Body of pancreas (tissue), 4 donors: ENCODE data around the gene UBE2I. TPM values are rescaled to one million over a fixed set of nuclear protein-coding genes. Genes with fewer than 3 reads are reported as not detected.

ENCODE experiments used
- ATAC-seq: fragments of 150-250 bp; one replicate; pipeline ENCODE4 v1.9.1; 2016
- DNase-seq, 4 donors: peaks; one replicate each; pipeline ENCODE4 v3.0.0-alpha.2; 2019
- H3K27ac ChIP-seq, 4 donors: fragments of 200-600 bp; sonication (generic); 1 replicate in 3 of 4; 2 replicates in 1 of 4; pipeline versions ENCODE4 v1.5.1 to v1.6.1; 2016 to 2019; ENCODE audit warnings: mild to moderate bottlenecking in 1 of 4, mixed read lengths in 1 of 4, moderate library complexity in 1 of 4
- H3K27me3 ChIP-seq, 2 donors: fragments of 200-600 bp; sonication (generic); one replicate each; pipeline ENCODE4 v1.6.0; 2016; ENCODE audit warnings: mild to moderate bottlenecking in 1 of 2
- H3K36me3 ChIP-seq, 2 donors: fragments of 200-600 bp; sonication (generic); replicated peaks in 1 of 2; 2 replicates each; pipeline ENCODE4 v1.5.1; 2016; ENCODE audit warnings: low read depth in 2 of 2; ENCODE audit not compliant: insufficient read depth in 1 of 2
- H3K4me1 ChIP-seq: fragments of 200-600 bp; sonication (generic); one replicate; pipeline ENCODE4 v1.6.0; 2016
- H3K4me3 ChIP-seq, 2 donors: fragments of 200-600 bp; sonication (generic); 1 replicate in 1 of 2; 2 replicates in 1 of 2; pipeline ENCODE4 v1.5.1; 2016 to 2019
- H3K9me3 ChIP-seq, 3 donors: fragments of 200-600 bp; sonication (generic); 1 replicate in 2 of 3; 2 replicates in 1 of 3; pipeline ENCODE4 v1.5.1; 2016
- CTCF ChIP-seq, 7 experiments: fragments of 450-650 bp in 4 of 7; fragments of 200-600 bp in 3 of 7; sonication (generic) in 3 of 7; IDR thresholded peaks; one replicate each; pipeline ENCODE4 v1.5.1; 2016 to 2019; ENCODE audit warnings: antibody characterized with exemption in 7 of 7
- POLR2A ChIP-seq, 3 donors: fragments of 450-650 bp; IDR thresholded peaks; one replicate each; pipeline ENCODE4 v1.6.1; 2016; ENCODE audit warnings: antibody characterized with exemption in 3 of 3, mild to moderate bottlenecking in 2 of 3
- WGBS, 2 donors: methylation state at CpG; one replicate each; pipeline ENCODE4 v1.1.5; 2017; 5-methylcytosine and 5-hydroxymethylcytosine counted together
- intact Hi-C: fragments of 100-400 bp; cut with DNase I; formaldehyde crosslinking; loops from one replicate; pipeline ENCODE4 v1.15.1; 2023
- total RNA-seq, 2 donors: library from RNA; depleted of rRNA; stranded (reverse); fragments of >200 nt; gene quantifications; one replicate each; pipeline ENCODE4 v1.1.0, GENCODE V29; 2016

The UBE2I gene
- total RNA-seq, 2 donors from 2014 or later: 25.9 to 81.7 TPM

DNA sequence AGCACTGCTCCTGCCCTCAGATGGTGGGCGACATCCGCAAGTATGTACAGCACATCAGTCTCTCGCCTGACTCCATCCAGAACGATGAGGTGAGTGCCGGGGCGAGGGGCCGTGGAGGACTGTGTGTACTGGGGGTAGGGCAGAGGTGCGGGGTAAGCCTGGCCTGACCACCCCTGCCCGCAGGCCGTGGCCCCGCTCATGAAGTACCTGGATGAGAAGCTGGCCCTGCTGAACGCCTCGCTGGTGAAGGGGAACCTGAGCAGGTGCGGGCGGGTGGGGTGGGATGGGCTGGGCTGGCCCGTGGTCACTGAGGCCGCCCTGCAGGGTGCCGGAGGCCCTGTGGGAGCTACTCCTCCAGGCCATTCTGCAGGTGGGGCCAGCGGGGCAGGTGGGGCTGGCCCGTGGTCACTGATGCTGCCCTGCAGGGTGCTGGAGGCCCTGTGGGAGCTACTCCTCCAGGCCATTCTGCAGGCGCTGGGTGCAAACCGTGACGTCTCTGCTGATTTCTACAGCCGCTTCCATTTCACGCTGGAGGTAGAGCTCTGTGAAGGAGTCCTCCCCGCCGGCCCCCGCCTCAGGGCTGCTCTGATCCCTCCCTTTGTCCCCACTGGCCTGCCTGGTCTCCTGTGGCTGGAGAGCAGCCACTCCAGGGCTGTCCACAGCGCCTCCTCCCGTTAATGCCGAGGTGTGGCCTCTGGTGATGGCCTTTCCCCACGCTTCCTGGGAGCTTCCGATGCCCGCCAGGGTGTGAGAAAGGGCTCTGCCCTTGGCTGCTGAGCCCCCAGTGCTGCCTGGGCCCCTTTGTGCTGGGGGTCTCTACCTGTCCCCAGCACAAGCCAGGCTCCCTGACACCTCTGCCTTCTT is 37.2 kb downstream of the UBE2I start:
- Histone ChIP-seq H3K27ac (no peak overlapping the region), H3K9me3 (no peaks in the 10 kb centered on the region), H3K4me1 (peaks cover 31% of the 10 kb centered on the region), H3K36me3 (peaks cover 3 to 5% of the 10 kb centered on the region in 2 donors), H3K4me3 (no peak overlapping the region), H3K27me3 (no peaks in the 10 kb centered on the region)
- DNase-seq (no peak), ATAC-seq (no peak)
- TF ChIP-seq CTCF (IDR thresholded peaks at IDR 0.05) (no peak), POLR2A (IDR thresholded peaks at IDR 0.05) (no peak)
- intact Hi-C loops: no loop called here
- 72% methylated on average over 33 of the region's 34 CpGs; no CpG with 5 or more reads in 1 of the 2 donors for WGBS, 2 donors

DNA sequence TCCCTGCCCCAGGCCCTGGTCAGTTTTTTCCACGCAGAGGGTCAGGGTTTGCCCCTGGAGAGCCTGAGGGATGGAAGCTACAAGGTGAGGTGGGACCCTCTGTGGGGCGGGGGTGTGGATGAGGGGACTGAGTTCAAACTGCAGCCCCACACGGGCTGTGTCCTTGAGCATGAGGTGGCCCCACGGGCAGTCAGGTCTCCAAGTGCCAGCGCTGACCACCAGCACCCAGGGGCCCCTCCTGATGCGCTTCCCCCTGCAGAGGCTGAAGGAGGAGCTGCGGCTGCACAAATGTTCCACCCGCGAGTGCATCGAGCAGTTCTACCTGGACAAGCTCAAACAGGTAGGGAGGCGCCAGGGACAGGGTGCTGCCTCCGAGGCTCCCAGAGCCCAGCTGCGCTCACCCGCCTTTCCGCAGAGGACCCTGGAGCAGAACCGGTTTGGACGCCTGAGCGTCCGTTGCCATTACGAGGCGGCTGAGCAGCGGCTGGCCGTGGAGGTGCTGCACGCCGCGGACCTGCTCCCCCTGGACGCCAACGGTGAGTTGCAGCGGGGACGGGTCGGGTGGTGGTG is 37.9 kb downstream of the UBE2I start:
- intact Hi-C loops: no loop called here
- H3K27me3 ChIP-seq: no peaks in the 10 kb centered on the region
- no peak overlapping the region for H3K27ac ChIP-seq
- ATAC-seq (no peak), DNase-seq (no peak)
- 78 to 82% methylated on average over 5 to 22 of the region's 31 CpGs for WGBS, 2 donors
- H3K4me1 ChIP-seq: peaks cover 29% of the 10 kb centered on the region
- peaks cover 3 to 5% of the 10 kb centered on the region in 2 donors for H3K36me3 ChIP-seq
- H3K9me3 ChIP-seq: no peaks in the 10 kb centered on the region
- no peak overlapping the region for H3K4me3 ChIP-seq
- TF ChIP-seq CTCF (IDR thresholded peaks at IDR 0.05) (no peak), POLR2A (IDR thresholded peaks at IDR 0.05) (no peak)

DNA sequence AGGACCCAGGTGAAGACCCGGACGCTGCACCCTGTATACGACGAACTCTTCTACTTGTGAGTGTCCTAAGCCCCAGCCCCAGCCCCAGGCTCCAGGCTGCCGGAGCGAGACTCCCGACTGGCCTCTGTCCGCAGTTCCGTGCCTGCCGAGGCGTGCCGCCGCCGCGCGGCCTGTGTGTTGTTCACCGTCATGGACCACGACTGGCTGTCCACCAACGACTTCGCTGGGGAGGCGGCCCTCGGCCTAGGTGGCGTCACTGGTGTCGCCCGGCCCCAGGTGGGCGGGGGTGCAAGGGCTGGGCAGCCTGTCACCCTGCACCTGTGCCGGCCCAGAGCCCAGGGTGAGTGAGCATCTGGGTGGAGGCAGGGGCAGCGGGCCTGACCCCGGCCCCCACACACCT is 38.5 kb downstream of the UBE2I start:
- no peak overlapping the region for H3K4me3 ChIP-seq
- intact Hi-C loops: no loop called here
- ATAC-seq (no peak), DNase-seq (no peak)
- peaks cover 3 to 5% of the 10 kb centered on the region in 2 donors for H3K36me3 ChIP-seq
- H3K27ac ChIP-seq: no peak overlapping the region
- H3K9me3 ChIP-seq: no peaks in the 10 kb centered on the region
- H3K4me1 ChIP-seq: peaks cover 30% of the 10 kb centered on the region
- no peaks in the 10 kb centered on the region for H3K27me3 ChIP-seq
- WGBS, 2 donors: 90 to 91% methylated on average over 5 to 27 of the region's 29 CpGs
- TF ChIP-seq POLR2A (IDR thresholded peaks at IDR 0.05): no peak
- TF ChIP-seq CTCF (IDR thresholded peaks at IDR 0.05): no peak

- ATAC-seq: no peak
- intact Hi-C loops: no loop called here
- TF ChIP-seq POLR2A (IDR thresholded peaks at IDR 0.05) (no peak), CTCF (IDR thresholded peaks at IDR 0.05) (no peak)
- DNase-seq: no peak
- Histone ChIP-seq H3K27me3 (no peaks in the 10 kb centered on the region), H3K9me3 (no peaks in the 10 kb centered on the region), H3K36me3 (peaks cover 3 to 5% of the 10 kb centered on the region in 2 donors), H3K27ac (no peak overlapping the region), H3K4me1 (peaks cover 33% of the 10 kb centered on the region), H3K4me3 (no peak overlapping the region)
- WGBS, 2 donors: 87 to 100% methylated on average over 3 to 14 of the region's 15 CpGs
These were observed 39.0 kb downstream of the UBE2I start for GRCh38 chr16:1348441-1348840.
